NCI-H146 treated with DMSO at 0.1 percent for 48 hours (cell line): ENCODE measurements around the gene ITGAL.
"Not testable (repeated sequence)": the region's sequence is repeated elsewhere in the genome, so short reads cannot be mapped to it uniquely, and the experiment has no call there.

Experiments used
- DNase-seq: peaks from one replicate; lab custom pipeline; 2025; ENCODE audit not compliant: unreplicated experiment; lab: John Stamatoyannopoulos, UW

The ITGAL gene

GRCh38 chr16:30457743-30458560, 14.6 kb upstream of the ITGAL start:
- DNase-seq: no peak

GRCh38 chr16:30458561-30459394, 13.8 kb upstream of the ITGAL start:
- DNase-seq: no peak

GRCh38 chr16:30459456-30459855, 13.1 kb upstream of the ITGAL start:
- no peak for DNase-seq

GRCh38 chr16:30461426-30461825, 11.1 kb upstream of the ITGAL start:
- DNase-seq: not testable (repeated sequence)

GRCh38 chr16:30464078-30464477, 8.5 kb upstream of the ITGAL start:
- no peak for DNase-seq

- no peak for DNase-seq
Measured at GRCh38 chr16:30470170-30470512, 2.4 kb upstream of the ITGAL start.

GRCh38 chr16:30470632-30470995, 1.9 kb upstream of the ITGAL start:
- DNase-seq: no peak

- no peak for DNase-seq
Measured at GRCh38 chr16:30473231-30474073, 910 bp downstream of the ITGAL start.

- no peak for DNase-seq
Measured at GRCh38 chr16:30474074-30474452, 1.5 kb downstream of the ITGAL start.

- DNase-seq: no peak
Measured at GRCh38 chr16:30474684-30475083, 2.1 kb downstream of the ITGAL start.

- DNase-seq: no peak
Measured at GRCh38 chr16:30476991-30477390, 4.4 kb downstream of the ITGAL start.

GRCh38 chr16:30477773-30478172, 5.2 kb downstream of the ITGAL start:
- DNase-seq: not testable (repeated sequence)

- no peak for DNase-seq
Measured at GRCh38 chr16:30478766-30479478, 6.4 kb downstream of the ITGAL start.

GRCh38 chr16:30481381-30481780, 8.8 kb downstream of the ITGAL start:
- no peak for DNase-seq

- DNase-seq: no peak
Measured at GRCh38 chr16:30482366-30482765, 9.8 kb downstream of the ITGAL start.

GRCh38 chr16:30484887-30485286, 12.3 kb downstream of the ITGAL start:
- DNase-seq: no peak

GRCh38 chr16:30485818-30486436, 13.4 kb downstream of the ITGAL start:
- no peak for DNase-seq

- peak; percentile 42 for DNase-seq
Measured at GRCh38 chr16:30488764-30489605, 16.4 kb downstream of the ITGAL start.

- no peak for DNase-seq
Measured at GRCh38 chr16:30490210-30490609, 17.7 kb downstream of the ITGAL start.
